Panc1 (cell line): ENCODE data around the gene DLG5. TPM values are rescaled to one million over a fixed set of nuclear protein-coding genes. Genes with fewer than 3 reads are reported as not detected.

ENCODE experiments used
- ATAC-seq: fragments of 200-7000 bp; cut with Tn5 transposase; 2 replicates; pipeline ENCODE4 v1.9.1; 2020; ENCODE audit warnings: mild to moderate bottlenecking, moderate library complexity
- BruUV-seq: library from RNA; stranded (reverse); fragments of 400-500 nt; replicated peaks from 2 replicates; lab custom pipeline; 2021; lab: Mats Ljungman, UMichigan
- CTCF ChIA-PET: fragments of 300-600 bp; sonication (Branson Sonifier 250); formaldehyde crosslinking; loops from one replicate; lab custom pipeline; 2022; ENCODE audit warnings: antibody characterized with exemption; lab: Charles Lee
- POLR2A ChIA-PET: fragments of 300-600 bp; sonication (Branson Sonifier 250); formaldehyde crosslinking; loops from one replicate; lab custom pipeline; 2022; ENCODE audit warnings: antibody characterized with exemption; lab: Charles Lee
- DNase-seq: peaks from one replicate; pipeline ENCODE4 v3.0.0-alpha.2; 2010; ENCODE audit warnings: low read depth, low spot score
- H3K27ac ChIP-seq: 2 replicates; pipeline ENCODE4 v1.5.1; 2011; ENCODE audit warnings: mild to moderate bottlenecking, low read length, inconsistent platforms
- H3K27me3 ChIP-seq: fragments of 200-500 bp; sonication (Bioruptor generic); 2 replicates; pipeline ENCODE4 v1.6.0; 2014; ENCODE audit warnings: low read length, inconsistent platforms; ENCODE audit not compliant: control insufficient read depth, insufficient read depth
- H3K36me3 ChIP-seq: fragments of 200-500 bp; sonication (Bioruptor generic); 2 replicates; pipeline ENCODE4 v1.5.1; 2014; ENCODE audit warnings: inconsistent platforms, mild to moderate bottlenecking, low read length, moderate library complexity; ENCODE audit not compliant: control insufficient read depth, insufficient read depth
- H3K4me1 ChIP-seq: 2 replicates; pipeline ENCODE4 v1.5.1; 2011; ENCODE audit warnings: inconsistent platforms, mild to moderate bottlenecking, low read length, moderate library complexity; ENCODE audit not compliant: control insufficient read depth, insufficient read depth
- H3K4me3 ChIP-seq, 2 experiments: 2 replicates each; pipeline ENCODE4 v1.5.1; 2011 to 2012; ENCODE audit warnings: low read depth in 2 of 2, low read length in 2 of 2, mild to moderate bottlenecking in 2 of 2, inconsistent platforms in 1 of 2, moderate library complexity in 1 of 2
- H3K9me3 ChIP-seq: fragments of 200-500 bp; sonication (Bioruptor generic); 2 replicates; pipeline ENCODE4 v1.5.1; 2014; ENCODE audit warnings: low read depth, mild to moderate bottlenecking, inconsistent platforms, low read length, moderate library complexity; ENCODE audit not compliant: control insufficient read depth, insufficient read depth
- POLR2AphosphoS5 ChIP-seq: IDR thresholded peaks from 2 replicates; pipeline ENCODE4 v1.6.1; 2012; ENCODE audit warnings: mild to moderate bottlenecking, low read depth, low read length, moderate library complexity
- REST ChIP-seq, 2 experiments: IDR thresholded peaks; 2 replicates each; pipeline ENCODE4 v1.6.1; 2011 to 2012; ENCODE audit warnings: low read depth in 2 of 2, control low read depth in 1 of 2, low read length in 1 of 2, mild to moderate bottlenecking in 1 of 2, moderate library complexity in 1 of 2; ENCODE audit not compliant: insufficient read depth in 1 of 2
- SIN3A ChIP-seq: IDR thresholded peaks from 2 replicates; pipeline ENCODE4 v1.6.1; 2012; ENCODE audit warnings: low read depth, mild to moderate bottlenecking, low read length, moderate library complexity, borderline replicate concordance; ENCODE audit not compliant: insufficient read depth
- TCF7L2 ChIP-seq: IDR thresholded peaks from 2 replicates; pipeline ENCODE4 v1.6.1; 2011; ENCODE audit warnings: mild to moderate bottlenecking, low read depth, low read length, inconsistent platforms
- in situ Hi-C: cut with HindIII; loops from 2 replicates; pipeline ENCODE4 v1.10.0; 2016; ENCODE audit warnings: low sequenced_read_pairs, low pct_unique_long_range_greater_than_20kb
- intact Hi-C: fragments of 100-400 bp; cut with micrococcal nuclease; formaldehyde crosslinking; loops from one replicate; pipeline ENCODE4 v1.10.0; 2022; ENCODE audit not compliant: unreplicated experiment
- total RNA-seq: library from RNA; stranded (reverse); gene quantifications from one replicate; pipeline ENCODE4 v1.2.1, GENCODE V29; 2021; ENCODE audit not compliant: unreplicated experiment
- TF ChIP-seq, protein P1 (sequence below): fragments of 450-650 bp; IDR thresholded peaks from 2 replicates; pipeline ENCODE4 v1.5.1; 2017; ENCODE audit warnings: mild to moderate bottlenecking

DLG5 gene
- total RNA-seq, 1 experiment from 2014 or later = 85.6 TPM

DNA sequence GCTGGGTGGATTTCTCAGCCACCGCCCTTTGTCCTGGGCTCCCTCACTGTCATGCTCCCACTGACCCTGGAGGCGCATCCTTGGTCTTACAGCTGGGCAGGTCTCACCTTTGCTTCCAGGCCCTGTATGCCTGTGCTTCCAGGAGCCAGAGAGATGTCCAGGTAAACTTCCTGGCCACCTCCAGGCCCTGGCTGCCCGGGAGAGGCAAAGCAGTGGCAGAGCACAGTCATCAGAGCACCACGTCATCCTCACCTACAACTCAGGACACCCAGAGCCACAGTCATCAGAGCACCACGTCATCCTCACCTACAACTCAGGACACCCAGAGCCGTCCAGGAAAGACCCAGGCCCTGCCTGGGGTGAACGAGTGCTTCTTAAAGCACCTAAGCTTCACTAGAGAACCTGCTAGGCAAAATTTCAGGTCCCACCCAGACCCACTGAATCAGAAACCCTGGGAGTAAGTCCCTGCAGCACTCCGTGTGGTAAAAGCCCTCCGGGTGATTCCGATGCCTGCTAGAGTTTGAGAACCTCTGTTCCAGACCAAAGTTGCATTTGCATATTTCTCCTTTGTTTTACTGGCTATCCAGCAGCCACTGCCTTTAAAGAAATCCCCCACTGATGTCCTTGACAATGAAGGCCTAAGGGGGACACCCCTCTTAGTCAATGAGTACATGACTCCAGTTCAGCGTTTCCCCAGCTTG is 62.3 kb downstream of the DLG5 start:
- ChIA-PET CTCF (interaction anchor here (0.6 kb wide), 1 partner anchor 9 kb away, joined by 4 read pairs; no protein-coding TSS in a partner anchor), POLR2A (no interaction called here)
- peaks cover 2% of the 10 kb centered on the region; the same call in 1 of the 2 replicates for H3K4me1 ChIP-seq
- no peaks in the 10 kb centered on the region; the same call in 1 of the 2 replicates for H3K36me3 ChIP-seq
- no peaks in the 10 kb centered on the region for H3K9me3 ChIP-seq
- in situ Hi-C loops = no loop called here
- TF ChIP-seq TCF7L2 (no peak), SIN3A (no peak), REST (IDR thresholded peaks at IDR 0.05; ENCODE audit: insufficient read depth in 1 of 2, low read depth in 2 of 2, low read length in 1 of 2) (no peak), POLR2AphosphoS5 (no peak)
- TF ChIP-seq, protein P1, sequence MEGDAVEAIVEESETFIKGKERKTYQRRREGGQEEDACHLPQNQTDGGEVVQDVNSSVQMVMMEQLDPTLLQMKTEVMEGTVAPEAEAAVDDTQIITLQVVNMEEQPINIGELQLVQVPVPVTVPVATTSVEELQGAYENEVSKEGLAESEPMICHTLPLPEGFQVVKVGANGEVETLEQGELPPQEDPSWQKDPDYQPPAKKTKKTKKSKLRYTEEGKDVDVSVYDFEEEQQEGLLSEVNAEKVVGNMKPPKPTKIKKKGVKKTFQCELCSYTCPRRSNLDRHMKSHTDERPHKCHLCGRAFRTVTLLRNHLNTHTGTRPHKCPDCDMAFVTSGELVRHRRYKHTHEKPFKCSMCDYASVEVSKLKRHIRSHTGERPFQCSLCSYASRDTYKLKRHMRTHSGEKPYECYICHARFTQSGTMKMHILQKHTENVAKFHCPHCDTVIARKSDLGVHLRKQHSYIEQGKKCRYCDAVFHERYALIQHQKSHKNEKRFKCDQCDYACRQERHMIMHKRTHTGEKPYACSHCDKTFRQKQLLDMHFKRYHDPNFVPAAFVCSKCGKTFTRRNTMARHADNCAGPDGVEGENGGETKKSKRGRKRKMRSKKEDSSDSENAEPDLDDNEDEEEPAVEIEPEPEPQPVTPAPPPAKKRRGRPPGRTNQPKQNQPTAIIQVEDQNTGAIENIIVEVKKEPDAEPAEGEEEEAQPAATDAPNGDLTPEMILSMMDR = no peak
- intact Hi-C loops = no loop called here
- no peak for DNase-seq
- no TSS peak for BruUV-seq
- H3K27me3 ChIP-seq = no peaks in the 10 kb centered on the region
- no peak overlapping the region for H3K4me3 ChIP-seq
- ATAC-seq = no peak
- H3K27ac ChIP-seq = no peak overlapping the region

DNA sequence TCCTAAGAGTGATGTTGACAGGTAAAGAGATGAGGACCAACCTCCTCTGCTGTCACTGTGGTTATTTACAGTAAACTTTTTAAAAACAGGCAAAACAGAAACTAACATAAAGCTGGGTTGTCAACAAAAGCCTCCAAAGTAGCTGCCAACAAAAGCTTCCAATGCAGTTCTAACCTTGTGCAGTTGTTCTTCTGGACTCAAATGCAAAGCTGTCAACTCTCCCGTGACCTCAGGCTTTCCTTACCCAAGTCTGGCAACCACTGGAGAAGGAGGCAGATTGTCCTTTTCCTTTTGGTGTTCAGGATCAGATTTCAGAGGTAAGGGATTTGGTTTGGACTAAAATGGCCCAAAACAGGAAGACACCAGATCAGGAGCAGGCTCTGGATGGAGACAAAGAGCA is 63.1 kb downstream of the DLG5 start:
- BruUV-seq = no TSS peak
- intact Hi-C loops = no loop called here
- H3K27me3 ChIP-seq = no peaks in the 10 kb centered on the region
- ATAC-seq = no peak
- in situ Hi-C loops = no loop called here
- no peaks in the 10 kb centered on the region; the same call in 1 of the 2 replicates for H3K36me3 ChIP-seq
- CTCF ChIA-PET = no interaction called here
- no peak overlapping the region for H3K27ac ChIP-seq
- peaks cover 2% of the 10 kb centered on the region; the same call in 1 of the 2 replicates for H3K4me1 ChIP-seq
- TF ChIP-seq TCF7L2 (no peak), POLR2AphosphoS5 (no peak), REST (IDR thresholded peaks at IDR 0.05; ENCODE audit: insufficient read depth in 1 of 2, low read depth in 2 of 2, low read length in 1 of 2) (no peak), SIN3A (no peak)
- TF ChIP-seq, protein P1 = no peak
- POLR2A ChIA-PET = no interaction called here
- H3K4me3 ChIP-seq = no peak overlapping the region
- DNase-seq = no peak
- H3K9me3 ChIP-seq = no peaks in the 10 kb centered on the region
